ENCODE measurements around the gene COX7C.

DNA sequence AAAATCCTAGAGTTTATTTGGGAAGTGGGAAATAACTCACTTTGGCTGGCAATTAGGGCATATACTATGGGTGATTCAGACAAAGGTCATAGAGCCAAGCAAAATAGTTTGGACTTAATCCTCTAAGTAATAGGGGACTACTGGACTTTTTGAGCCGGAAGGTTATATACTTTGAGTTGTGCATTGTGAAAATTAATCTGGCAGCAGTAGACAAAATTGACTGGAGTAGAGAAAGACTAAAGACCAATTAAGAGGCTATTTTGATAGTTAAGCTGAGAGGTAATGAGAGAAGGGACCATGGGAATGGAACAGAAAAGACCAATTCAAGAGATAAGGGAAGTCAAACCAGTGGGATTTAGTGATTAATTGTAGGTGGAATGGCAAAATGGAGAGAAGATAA, 28.9 kb downstream of the COX7C start:
- no peak for TF ChIP-seq GATA2 (IDR thresholded peaks at IDR 0.05; ENCODE audit: low read depth, low read length)
- no peak for TF ChIP-seq GATA3 (IDR thresholded peaks at IDR 0.05; ENCODE audit: low read depth, low read length)

Measured in SH-SY5Y (cell line).